ENCODE data around the gene SUSD1. TPM values are rescaled to one million over a fixed set of nuclear protein-coding genes. Genes with fewer than 3 reads are reported as not detected.

The SUSD1 gene
- total RNA-seq, 4 donors from 2014 or later: 5.9 to 10.0 (median 7.4) TPM

- TF ChIP-seq CTCF (IDR thresholded peaks at IDR 0.05) (no peak), POLR2A (IDR thresholded peaks at IDR 0.05) (no peak), POLR2AphosphoS5 (IDR thresholded peaks at IDR 0.05) (no peak), EP300 (IDR thresholded peaks at IDR 0.05) (no peak)
- Histone ChIP-seq H3K9me3 (no peaks in the 10 kb centered on the region), H3K4me1 (peaks cover 0 to 16% (median 0%) of the 10 kb centered on the region in 3 donors), H3K27ac (no peak overlapping the region), H3K27me3 (peaks cover 10% of the 10 kb centered on the region), H3K4me3 (peak overlapping the region in 1 of 2 donors; percentile 73), H3K36me3 (no peaks in the 10 kb centered on the region)
- ATAC-seq: no peak
- 62 to 86% methylated on average over 6 to 9 of the region's 17 CpGs for WGBS, 2 donors (ENCODE audit: low coverage in 1 of 2)
Observed at GRCh38 chr9:112175796-112176315, 759 bp upstream of the SUSD1 start.

GRCh38 chr9:112174222-112174964 lies 704 bp downstream of the SUSD1 start:
- Histone ChIP-seq H3K36me3 (no peaks in the 10 kb centered on the region), H3K4me1 (peaks cover 0 to 16% (median 0%) of the 10 kb centered on the region in 3 donors), H3K9me3 (no peaks in the 10 kb centered on the region), H3K4me3 (peak overlapping the region; percentile 54 to 73), H3K27me3 (peaks cover 10% of the 10 kb centered on the region), H3K27ac (peak overlapping the region in 2 of 4 donors; percentile 31 to 73)
- WGBS, 2 donors (ENCODE audit: low coverage in 1 of 2): 8 to 15% methylated on average over 10 to 12 of the region's 42 CpGs
- TF ChIP-seq CTCF (IDR thresholded peaks at IDR 0.05) (no peak), EP300 (IDR thresholded peaks at IDR 0.05) (no peak), POLR2A (IDR thresholded peaks at IDR 0.05) (no peak), POLR2AphosphoS5 (IDR thresholded peaks at IDR 0.05) (no peak)
- ATAC-seq: peak; percentile 75

GRCh38 chr9:112173489-112174221 lies 1.4 kb downstream of the SUSD1 start:
- WGBS, 2 donors (ENCODE audit: low coverage in 1 of 2): 94 to 95% methylated on average over 9 to 10 of the region's 18 CpGs
- ATAC-seq: no peak
- peaks cover 0 to 16% (median 0%) of the 10 kb centered on the region in 3 donors for H3K4me1 ChIP-seq
- no peak for TF ChIP-seq CTCF (IDR thresholded peaks at IDR 0.05)
- no peak for TF ChIP-seq POLR2A (IDR thresholded peaks at IDR 0.05)
- TF ChIP-seq EP300 (IDR thresholded peaks at IDR 0.05): no peak
- TF ChIP-seq POLR2AphosphoS5 (IDR thresholded peaks at IDR 0.05): no peak
- H3K27me3 ChIP-seq: peaks cover 10% of the 10 kb centered on the region
- H3K4me3 ChIP-seq: no peak overlapping the region
- no peaks in the 10 kb centered on the region for H3K9me3 ChIP-seq
- no peaks in the 10 kb centered on the region for H3K36me3 ChIP-seq
- H3K27ac ChIP-seq: no peak overlapping the region

GRCh38 chr9:112170968-112171367 lies 4.1 kb downstream of the SUSD1 start:
- ATAC-seq: no peak
- no peaks in the 10 kb centered on the region for H3K9me3 ChIP-seq
- peaks cover 0 to 16% (median 0%) of the 10 kb centered on the region in 3 donors for H3K4me1 ChIP-seq
- 94 to 98% methylated on average over 3 to 5 of the region's 5 CpGs for WGBS, 2 donors (ENCODE audit: low coverage in 1 of 2)
- no peaks in the 10 kb centered on the region for H3K36me3 ChIP-seq
- no peak overlapping the region for H3K4me3 ChIP-seq
- no peak overlapping the region for H3K27ac ChIP-seq
- TF ChIP-seq CTCF (IDR thresholded peaks at IDR 0.05) (no peak), EP300 (IDR thresholded peaks at IDR 0.05) (no peak), POLR2AphosphoS5 (IDR thresholded peaks at IDR 0.05) (no peak), POLR2A (IDR thresholded peaks at IDR 0.05) (no peak)
- H3K27me3 ChIP-seq: peaks cover 10% of the 10 kb centered on the region
